GM12801 (cell line): ENCODE results near the gene AMOT.

Source experiments
- CTCF ChIP-seq: IDR thresholded peaks from one replicate; pipeline ENCODE4 v1.5.1; 2011; ENCODE audit warnings: control low read depth; ENCODE audit not compliant: insufficient read length; ENCODE audit errors: extremely low read depth

The AMOT gene

DNA sequence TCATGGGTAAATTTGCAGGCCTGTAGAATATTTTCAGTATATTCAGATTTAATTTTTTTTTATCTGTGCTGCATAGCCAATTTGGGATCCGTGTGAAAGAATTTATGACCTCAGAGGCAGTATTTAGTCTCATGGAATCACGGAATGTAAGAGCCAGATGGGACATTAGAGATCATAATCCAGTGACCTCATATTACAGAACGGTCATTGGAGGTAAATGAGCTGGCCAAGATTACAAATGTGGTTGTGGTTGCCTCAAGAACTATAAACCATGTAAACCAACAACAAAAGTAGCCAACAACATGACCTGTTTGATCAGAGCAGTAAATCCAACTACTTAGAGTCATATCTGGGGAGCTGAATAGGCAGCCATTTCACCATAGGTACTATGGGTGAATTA, 71.6 kb downstream of the AMOT start:
- no peak for TF ChIP-seq CTCF

DNA sequence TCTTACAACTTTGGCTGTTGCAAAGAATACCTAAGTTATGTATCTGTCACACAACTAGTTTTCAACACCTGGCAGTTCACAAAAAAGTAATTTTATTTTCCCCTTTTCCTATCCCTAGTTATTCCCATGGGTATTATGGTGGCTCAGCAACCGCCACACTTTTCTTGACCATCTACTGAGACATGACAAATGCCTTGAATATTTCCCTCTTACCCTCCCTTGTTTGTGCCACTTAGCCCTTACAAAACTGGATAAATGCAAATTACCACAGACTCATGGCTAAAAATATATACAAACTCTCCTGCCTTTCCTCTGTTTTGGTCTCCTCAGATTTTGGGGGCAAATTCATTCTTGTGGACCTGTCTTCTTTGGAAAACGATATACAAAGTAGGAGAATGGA, 72.1 kb downstream of the AMOT start:
- TF ChIP-seq CTCF = no peak

GRCh38 chrX:112766774-112767173, 73.9 kb downstream of the AMOT start:
- no peak for TF ChIP-seq CTCF

DNA sequence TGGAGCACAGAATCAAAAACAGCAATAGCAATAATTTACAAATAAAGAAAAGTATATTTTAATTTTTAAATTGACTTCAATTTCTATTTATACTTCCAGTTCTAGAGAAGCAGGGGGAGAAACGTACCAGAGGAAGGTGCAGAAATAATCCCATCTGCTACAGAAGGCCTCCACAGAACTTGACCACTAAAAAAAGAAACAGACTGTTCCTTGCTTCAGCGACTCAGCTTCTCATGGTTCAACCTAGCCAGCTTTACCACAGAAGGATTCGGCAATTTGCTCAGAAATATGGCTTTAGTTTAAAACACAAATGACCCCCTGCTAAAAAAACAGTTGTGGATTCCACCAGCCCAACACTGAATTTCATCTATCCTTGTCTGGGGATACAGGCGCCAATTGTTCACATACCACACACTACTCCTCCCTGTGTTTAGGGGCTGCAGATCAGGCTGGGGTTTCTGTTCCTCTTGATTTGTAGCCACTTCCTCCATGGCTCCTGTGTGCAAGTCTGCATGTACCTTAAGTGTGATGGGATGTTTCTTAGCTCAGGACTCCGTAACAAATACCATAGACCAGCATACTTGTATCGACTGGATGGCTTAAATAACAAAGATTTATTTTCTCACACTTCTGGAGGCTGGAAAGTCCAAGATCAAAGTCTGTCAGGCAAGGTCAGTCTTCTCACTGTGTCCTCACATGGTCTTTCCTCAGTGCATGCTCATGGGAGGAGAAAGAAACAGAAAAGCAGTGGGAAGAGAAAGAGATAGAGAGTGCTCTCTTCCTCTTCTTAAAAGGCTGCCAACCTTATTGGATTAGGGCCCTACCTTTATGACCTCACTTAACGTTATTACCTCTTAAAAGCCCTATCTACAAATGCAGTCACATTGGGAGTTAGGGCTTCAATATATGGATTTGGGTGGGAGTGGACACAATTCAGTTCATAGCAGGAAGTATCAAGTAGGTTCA, 79.1 kb downstream of the AMOT start:
- TF ChIP-seq CTCF = no peak

- TF ChIP-seq CTCF = no peak
Measured at GRCh38 chrX:112760697-112761096, 79.9 kb downstream of the AMOT start.

DNA sequence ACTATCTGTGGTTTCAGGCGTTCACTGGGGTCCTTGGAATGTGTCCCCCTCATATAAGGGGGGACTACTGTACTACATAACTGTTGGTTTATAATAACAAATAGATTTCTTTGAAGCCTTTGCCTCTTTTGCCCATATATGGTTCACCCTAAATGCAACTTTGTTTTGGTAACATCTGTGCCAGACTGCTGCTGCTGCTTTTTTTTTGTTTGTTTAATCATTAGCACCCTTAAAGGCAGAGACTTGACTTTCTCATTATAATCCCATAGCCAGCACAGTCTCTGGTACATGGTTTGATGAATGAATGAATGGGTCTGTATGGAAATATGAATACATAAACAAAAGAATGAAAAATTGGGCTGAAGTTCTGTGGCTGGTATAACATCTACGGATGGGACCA, 80.7 kb downstream of the AMOT start:
- TF ChIP-seq CTCF = no peak

DNA sequence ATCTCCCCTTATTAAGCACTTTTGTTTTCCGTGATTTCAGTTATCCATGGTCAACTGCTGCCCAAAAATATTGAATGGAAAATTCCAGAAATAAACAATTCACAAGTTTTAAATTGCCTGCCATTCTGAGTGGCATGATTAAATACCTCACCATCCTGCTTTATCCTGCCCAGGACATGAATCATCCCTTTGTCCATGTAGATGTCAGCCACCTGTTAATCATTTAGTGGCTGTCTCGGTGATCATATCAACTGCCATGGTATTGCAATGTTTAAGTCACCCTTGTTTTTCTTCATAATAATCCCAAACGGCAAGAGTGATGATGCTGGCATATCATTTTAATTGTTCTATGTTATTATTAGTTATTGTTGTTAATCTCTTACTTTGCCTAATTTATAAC, 81.1 kb downstream of the AMOT start:
- no peak for TF ChIP-seq CTCF
